HFFc6 (cell line): ENCODE measurements around the gene PTDSS2. TPM values are rescaled to one million over a fixed set of nuclear protein-coding genes. Genes with fewer than 3 reads are reported as not detected.

Experiments used
- DNase-seq: peaks from one replicate; pipeline ENCODE4 v3.0.0-alpha.2; 2018
- H3K27ac Mint-ChIP-seq: 2 replicates; pipeline ENCODE4 v1.8.0; 2020; ENCODE audit warnings: mild to moderate bottlenecking, mixed read lengths
- H3K27me3 Mint-ChIP-seq: 2 replicates; pipeline ENCODE4 v1.8.0; 2021; ENCODE audit warnings: mild to moderate bottlenecking, moderate library complexity, mixed read lengths; ENCODE audit not compliant: insufficient read depth
- H3K36me3 Mint-ChIP-seq: 2 replicates; pipeline ENCODE4 v1.8.0; 2021; ENCODE audit warnings: low read depth, mixed read lengths
- H3K4me1 Mint-ChIP-seq: 2 replicates; pipeline ENCODE4 v1.8.0; 2020; ENCODE audit warnings: low read depth, mixed read lengths
- H3K4me3 Mint-ChIP-seq: 2 replicates; pipeline ENCODE4 v1.8.0; 2020; ENCODE audit warnings: mild to moderate bottlenecking, moderate library complexity, mixed read lengths
- H3K9me3 Mint-ChIP-seq: 2 replicates; pipeline ENCODE4 v1.8.0; 2020; ENCODE audit warnings: mild to moderate bottlenecking, mixed read lengths
- CTCF ChIP-seq: fragments of 200-600 bp; sonication (generic); IDR thresholded peaks from 2 replicates; pipeline ENCODE4 v1.5.0; 2021; ENCODE audit warnings: antibody characterized with exemption, mild to moderate bottlenecking
- total RNA-seq, 6 experiments: library from RNA; stranded (reverse); fragmentation: NEBNext Ultra II Directional; extraction: Animal tissue kit (Norgen Biotek cat#: 25700); gene quantifications; 2 replicates in 1 of 6; 3 replicates in 5 of 6; pipeline ENCODE4 v1.2.3, GENCODE V29; 2021

Gene PTDSS2
- total RNA-seq, 6 experiments from 2014 or later, result 23.3 to 34.5 (median 27.2) TPM

- peak overlapping the region; percentile 90 for H3K4me3 Mint-ChIP-seq
- no peaks in the 10 kb centered on the region for H3K9me3 Mint-ChIP-seq
- TF ChIP-seq CTCF, result peak; percentile 91
- peaks cover 9% of the 10 kb centered on the region for H3K27me3 Mint-ChIP-seq
- no peaks in the 10 kb centered on the region for H3K36me3 Mint-ChIP-seq
- H3K27ac Mint-ChIP-seq, result peak overlapping the region; percentile 92
- peaks cover 24% of the 10 kb centered on the region for H3K4me1 Mint-ChIP-seq
- DNase-seq, result peak; percentile 78
These were observed 2.0 kb upstream of the PTDSS2 start for GRCh38 chr11:447923-448731.

GRCh38 chr11:450809-451451 lies 851 bp downstream of the PTDSS2 start:
- Mint-ChIP-seq H3K4me3 (peak overlapping the region; percentile 90), H3K27ac (peak overlapping the region; percentile 70), H3K36me3 (peaks cover 9% of the 10 kb centered on the region; the same call in 1 of the 2 replicates), H3K9me3 (no peaks in the 10 kb centered on the region), H3K27me3 (no peaks in the 10 kb centered on the region; the same call in 1 of the 2 replicates), H3K4me1 (peaks cover 13% of the 10 kb centered on the region)
- TF ChIP-seq CTCF, result peak; percentile 46
- peak; percentile 43 for DNase-seq

GRCh38 chr11:451738-452137 lies 1.7 kb downstream of the PTDSS2 start:
- Mint-ChIP-seq H3K27me3 (no peaks in the 10 kb centered on the region; the same call in 1 of the 2 replicates), H3K4me3 (peak overlapping the region; percentile 90), H3K36me3 (peaks cover 9% of the 10 kb centered on the region; the same call in 1 of the 2 replicates), H3K4me1 (peaks cover 13% of the 10 kb centered on the region), H3K9me3 (no peaks in the 10 kb centered on the region), H3K27ac (no peak overlapping the region)
- DNase-seq, result no peak
- no peak for TF ChIP-seq CTCF

GRCh38 chr11:452203-452744 lies 2.2 kb downstream of the PTDSS2 start:
- DNase-seq, result no peak
- no peak for TF ChIP-seq CTCF
- H3K27ac Mint-ChIP-seq, result no peak overlapping the region
- H3K27me3 Mint-ChIP-seq, result no peaks in the 10 kb centered on the region; the same call in 1 of the 2 replicates
- peaks cover 15% of the 10 kb centered on the region for H3K36me3 Mint-ChIP-seq
- no peaks in the 10 kb centered on the region for H3K9me3 Mint-ChIP-seq
- no peak overlapping the region for H3K4me3 Mint-ChIP-seq
- H3K4me1 Mint-ChIP-seq, result peaks cover 13% of the 10 kb centered on the region

- Mint-ChIP-seq H3K4me1 (peaks cover 13% of the 10 kb centered on the region), H3K36me3 (peaks cover 19% of the 10 kb centered on the region), H3K27ac (no peak overlapping the region), H3K27me3 (no peaks in the 10 kb centered on the region; the same call in 1 of the 2 replicates), H3K4me3 (no peak overlapping the region), H3K9me3 (no peaks in the 10 kb centered on the region)
- no peak for DNase-seq
- TF ChIP-seq CTCF, result no peak
These were observed 2.9 kb downstream of the PTDSS2 start for GRCh38 chr11:452916-453527.
